Endothelial cell of umbilical vein (primary cell): ENCODE results near the gene HNRNPL.
"Not testable (repeated sequence)": the region's sequence is repeated elsewhere in the genome, so short reads cannot be mapped to it uniquely, and the experiment has no call there.

ENCODE experiments used
- CTCF ChIP-seq, 2 donors: IDR thresholded peaks; 1 replicate in 1 of 2; 2 replicates in 1 of 2; pipeline ENCODE4 v1.5.1; 2011; ENCODE audit warnings: low read length in 2 of 2, mild to moderate bottlenecking in 2 of 2, moderate library complexity in 2 of 2, control low read depth in 1 of 2, inconsistent platforms in 1 of 2, low read depth in 1 of 2; ENCODE audit not compliant: insufficient read depth in 1 of 2; ENCODE audit errors: extremely low read depth in 1 of 2
- POLR2AphosphoS5 ChIP-seq: IDR thresholded peaks from 2 replicates; pipeline ENCODE4 v1.6.1; 2012; ENCODE audit warnings: low read depth, mild to moderate bottlenecking, control low read depth, low read length, moderate library complexity; ENCODE audit not compliant: insufficient read depth

- not testable (repeated sequence) for TF ChIP-seq CTCF (IDR thresholded peaks at IDR 0.05; ENCODE audit: extremely low read depth in 1 of 2, insufficient read depth in 1 of 2, low read depth in 1 of 2, low read length in 2 of 2); POLR2AphosphoS5
Observed at GRCh38 chr19:38855751-38856150, 6.0 kb upstream of the HNRNPL start.
